Body of pancreas (tissue), 4 donors: Measurements from ENCODE around the gene SIRPB2. TPM values are rescaled to one million over a fixed set of nuclear protein-coding genes. Genes with fewer than 3 reads are reported as not detected.

ENCODE experiments used
- ATAC-seq: fragments of 150-250 bp; one replicate; pipeline ENCODE4 v1.9.1; 2016
- DNase-seq, 4 donors: peaks; one replicate each; pipeline ENCODE4 v3.0.0-alpha.2; 2019
- H3K27ac ChIP-seq, 4 donors: fragments of 200-600 bp; sonication (generic); 1 replicate in 3 of 4; 2 replicates in 1 of 4; pipeline versions ENCODE4 v1.5.1 to v1.6.1; 2016 to 2019; ENCODE audit warnings: mild to moderate bottlenecking in 1 of 4, mixed read lengths in 1 of 4, moderate library complexity in 1 of 4
- H3K27me3 ChIP-seq, 2 donors: fragments of 200-600 bp; sonication (generic); one replicate each; pipeline ENCODE4 v1.6.0; 2016; ENCODE audit warnings: mild to moderate bottlenecking in 1 of 2
- H3K36me3 ChIP-seq, 2 donors: fragments of 200-600 bp; sonication (generic); replicated peaks in 1 of 2; 2 replicates each; pipeline ENCODE4 v1.5.1; 2016; ENCODE audit warnings: low read depth in 2 of 2; ENCODE audit not compliant: insufficient read depth in 1 of 2
- H3K4me1 ChIP-seq: fragments of 200-600 bp; sonication (generic); one replicate; pipeline ENCODE4 v1.6.0; 2016
- H3K4me3 ChIP-seq, 2 donors: fragments of 200-600 bp; sonication (generic); 1 replicate in 1 of 2; 2 replicates in 1 of 2; pipeline ENCODE4 v1.5.1; 2016 to 2019
- H3K9me3 ChIP-seq, 3 donors: fragments of 200-600 bp; sonication (generic); 1 replicate in 2 of 3; 2 replicates in 1 of 3; pipeline ENCODE4 v1.5.1; 2016
- CTCF ChIP-seq, 7 experiments: fragments of 450-650 bp in 4 of 7; fragments of 200-600 bp in 3 of 7; sonication (generic) in 3 of 7; IDR thresholded peaks; one replicate each; pipeline ENCODE4 v1.5.1; 2016 to 2019; ENCODE audit warnings: antibody characterized with exemption in 7 of 7
- POLR2A ChIP-seq, 3 donors: fragments of 450-650 bp; IDR thresholded peaks; one replicate each; pipeline ENCODE4 v1.6.1; 2016; ENCODE audit warnings: antibody characterized with exemption in 3 of 3, mild to moderate bottlenecking in 2 of 3
- WGBS, 2 donors: methylation state at CpG; one replicate each; pipeline ENCODE4 v1.1.5; 2017; 5-methylcytosine and 5-hydroxymethylcytosine counted together
- intact Hi-C: fragments of 100-400 bp; cut with DNase I; formaldehyde crosslinking; loops from one replicate; pipeline ENCODE4 v1.15.1; 2023
- total RNA-seq, 2 donors: library from RNA; depleted of rRNA; stranded (reverse); fragments of >200 nt; gene quantifications; one replicate each; pipeline ENCODE4 v1.1.0, GENCODE V29; 2016

Gene SIRPB2
- total RNA-seq, 2 donors from 2014 or later = 0.33 to 2.3 TPM

- ATAC-seq (no peak), DNase-seq (no peak)
- Histone ChIP-seq H3K4me3 (no peak overlapping the region), H3K4me1 (peaks cover 38% of the 10 kb centered on the region), H3K27me3 (no peaks in the 10 kb centered on the region), H3K36me3 (no peaks in the 10 kb centered on the region), H3K27ac (no peak overlapping the region), H3K9me3 (no peaks in the 10 kb centered on the region)
- 96 to 98% methylated on average over 2 of the region's 2 CpGs for WGBS, 2 donors
- TF ChIP-seq POLR2A (IDR thresholded peaks at IDR 0.05) (no peak), CTCF (IDR thresholded peaks at IDR 0.05) (no peak)
- intact Hi-C loops = no loop called here
Measured at GRCh38 chr20:1471242-1471641, 20.0 kb downstream of the SIRPB2 start.

- intact Hi-C loops = loop anchor here (10.0 kb wide), 2 partner anchors 75 to 355 kb away; partner anchors contain the start of genes FKBP1A and PSMF1
- Histone ChIP-seq H3K36me3 (no peaks in the 10 kb centered on the region), H3K27ac (peak overlapping the region; percentile 11 to 86 (median 78)), H3K4me3 (no peak overlapping the region), H3K4me1 (peaks cover 49% of the 10 kb centered on the region), H3K27me3 (no peaks in the 10 kb centered on the region), H3K9me3 (no peaks in the 10 kb centered on the region)
- peak in 1 of 3 donors; percentile 36 for TF ChIP-seq POLR2A (IDR thresholded peaks at IDR 0.05)
- TF ChIP-seq CTCF (IDR thresholded peaks at IDR 0.05) = peak; percentile 67 to 96 (median 94)
- ATAC-seq (peak; percentile 78), DNase-seq (peak; percentile 93 to 97 (median 95))
- 23 to 31% methylated on average over 11 of the region's 11 CpGs for WGBS, 2 donors
Measured at GRCh38 chr20:1469925-1470571, 21.2 kb downstream of the SIRPB2 start.

DNA sequence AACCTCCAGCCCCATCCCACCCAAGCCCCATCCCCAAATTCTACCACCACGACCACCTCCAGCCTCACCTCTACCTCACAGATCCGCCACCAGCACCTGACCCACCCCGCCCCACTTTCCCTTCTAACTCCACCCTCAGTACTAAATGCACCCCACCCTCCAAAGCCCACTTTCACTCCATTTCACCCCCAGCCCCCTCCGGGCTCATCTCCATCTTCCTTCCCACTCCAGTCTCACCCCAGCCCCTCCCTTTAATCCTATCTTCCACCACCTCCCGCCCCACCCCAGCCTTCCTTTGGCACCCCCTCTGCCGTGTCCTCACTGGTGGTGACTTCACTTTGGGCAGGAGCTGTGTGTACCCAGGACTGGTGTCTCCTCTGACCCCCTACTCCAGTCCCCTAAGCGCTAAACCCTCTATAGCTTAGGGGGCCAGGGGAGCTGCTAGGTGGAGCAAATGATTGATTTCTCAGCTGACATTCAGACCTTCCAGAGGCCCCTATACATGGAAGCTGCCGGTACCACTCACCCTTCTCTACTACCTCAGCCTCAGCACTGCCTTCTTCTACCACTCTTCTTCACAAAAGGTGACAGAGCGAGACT, 21.8 kb downstream of the SIRPB2 start:
- TF ChIP-seq POLR2A (IDR thresholded peaks at IDR 0.05) (no peak), CTCF (IDR thresholded peaks at IDR 0.05) (no peak)
- Histone ChIP-seq H3K27me3 (no peaks in the 10 kb centered on the region), H3K4me3 (no peak overlapping the region), H3K27ac (peak overlapping the region in 3 of 4 donors; percentile 73 to 86 (median 82)), H3K36me3 (no peaks in the 10 kb centered on the region), H3K4me1 (peaks cover 55% of the 10 kb centered on the region), H3K9me3 (no peaks in the 10 kb centered on the region)
- intact Hi-C loops = loop anchor here (10.0 kb wide), 2 partner anchors 75 to 355 kb away; partner anchors contain the start of genes FKBP1A and PSMF1
- ATAC-seq (no peak), DNase-seq (no peak)
- 60 to 61% methylated on average over 9 of the region's 9 CpGs for WGBS, 2 donors

DNA sequence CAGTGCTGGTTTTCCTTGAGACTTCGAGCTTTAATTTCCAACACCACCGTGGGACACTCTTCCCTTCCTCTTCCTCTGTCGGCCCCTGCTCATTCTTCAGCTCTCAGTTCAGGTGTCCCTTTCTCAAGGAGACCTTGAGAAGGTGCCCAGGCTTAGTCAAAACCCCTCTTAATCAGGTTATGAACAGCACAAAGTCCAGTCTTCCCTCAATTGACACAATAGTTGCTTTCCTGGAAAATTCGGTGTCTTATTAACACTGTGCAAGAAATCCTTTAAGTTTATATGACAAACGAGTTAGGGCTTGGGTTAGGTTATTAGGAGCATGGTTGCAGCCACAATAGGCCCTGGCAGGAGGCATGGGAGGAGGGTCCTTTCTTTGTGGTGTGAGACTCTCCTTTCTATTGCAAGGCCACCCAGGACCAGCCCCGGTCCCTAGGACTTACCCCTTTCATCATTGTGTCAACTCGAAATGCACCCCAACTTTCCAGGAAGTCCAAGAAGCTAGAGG, 23.0 kb downstream of the SIRPB2 start:
- no peak for DNase-seq
- Histone ChIP-seq H3K27me3 (no peaks in the 10 kb centered on the region), H3K4me3 (no peak overlapping the region), H3K4me1 (peaks cover 61% of the 10 kb centered on the region), H3K27ac (peak overlapping the region in 3 of 4 donors; percentile 86 to 95 (median 91)), H3K9me3 (no peaks in the 10 kb centered on the region), H3K36me3 (no peaks in the 10 kb centered on the region)
- WGBS, 2 donors = 50 to 52% methylated on average over 7 of the region's 7 CpGs
- TF ChIP-seq POLR2A (IDR thresholded peaks at IDR 0.05) (no peak), CTCF (IDR thresholded peaks at IDR 0.05) (no peak)
- intact Hi-C loops = loop anchor here (10.0 kb wide), 2 partner anchors 73 to 353 kb away; partner anchors contain the start of genes FKBP1A and PSMF1
- ATAC-seq = no peak
